ENCODE data around the gene CENPH.
A peak's percentile ranks its signal among the peaks of the same experiment; 100 is the strongest.
"Not testable (repeated sequence)": the region's sequence is repeated elsewhere in the genome, so short reads cannot be mapped to it uniquely, and the experiment has no call there.

The CENPH gene

DNA sequence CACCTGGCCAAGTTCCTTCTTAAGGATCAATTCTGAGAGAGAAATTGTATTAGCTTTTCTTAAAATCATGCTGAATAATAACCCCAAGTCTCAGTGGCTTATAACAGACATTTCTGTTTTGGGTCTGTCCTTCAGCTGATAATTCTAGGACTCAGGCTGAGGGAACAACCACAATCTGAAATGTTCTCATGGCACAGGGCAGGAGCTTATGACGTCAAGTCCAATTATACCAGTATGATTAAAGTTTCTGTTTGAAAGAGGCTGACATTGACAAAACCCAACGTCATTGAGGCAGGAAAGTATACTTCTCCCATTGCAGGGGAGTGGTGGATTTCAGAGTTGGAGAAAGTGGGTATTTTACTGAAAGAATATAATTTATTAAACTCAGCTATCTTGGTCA is 21.8 kb downstream of the CENPH start:
- DNase-seq (ENCODE audit: low spot score): no peak

DNA sequence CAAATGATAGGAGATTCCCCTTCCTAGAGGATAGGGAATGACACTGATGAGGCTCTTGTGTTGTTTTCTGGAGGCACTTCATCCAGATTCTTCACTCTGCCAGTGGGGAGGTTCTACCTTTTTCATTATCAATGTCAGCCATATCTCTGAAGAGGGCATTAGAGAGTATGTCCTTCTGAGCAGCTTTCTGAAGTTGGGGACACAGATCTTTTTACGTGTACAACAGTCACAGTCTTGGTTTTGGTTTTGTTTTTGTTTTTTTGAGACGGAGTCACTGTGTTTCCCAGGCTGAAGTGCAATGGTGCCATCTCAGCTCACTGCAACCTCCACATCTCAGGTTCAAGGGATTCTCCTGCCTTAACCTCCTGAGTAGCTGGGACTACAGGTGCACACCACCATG is 22.6 kb downstream of the CENPH start:
- no peak for DNase-seq (ENCODE audit: low spot score)

DNA sequence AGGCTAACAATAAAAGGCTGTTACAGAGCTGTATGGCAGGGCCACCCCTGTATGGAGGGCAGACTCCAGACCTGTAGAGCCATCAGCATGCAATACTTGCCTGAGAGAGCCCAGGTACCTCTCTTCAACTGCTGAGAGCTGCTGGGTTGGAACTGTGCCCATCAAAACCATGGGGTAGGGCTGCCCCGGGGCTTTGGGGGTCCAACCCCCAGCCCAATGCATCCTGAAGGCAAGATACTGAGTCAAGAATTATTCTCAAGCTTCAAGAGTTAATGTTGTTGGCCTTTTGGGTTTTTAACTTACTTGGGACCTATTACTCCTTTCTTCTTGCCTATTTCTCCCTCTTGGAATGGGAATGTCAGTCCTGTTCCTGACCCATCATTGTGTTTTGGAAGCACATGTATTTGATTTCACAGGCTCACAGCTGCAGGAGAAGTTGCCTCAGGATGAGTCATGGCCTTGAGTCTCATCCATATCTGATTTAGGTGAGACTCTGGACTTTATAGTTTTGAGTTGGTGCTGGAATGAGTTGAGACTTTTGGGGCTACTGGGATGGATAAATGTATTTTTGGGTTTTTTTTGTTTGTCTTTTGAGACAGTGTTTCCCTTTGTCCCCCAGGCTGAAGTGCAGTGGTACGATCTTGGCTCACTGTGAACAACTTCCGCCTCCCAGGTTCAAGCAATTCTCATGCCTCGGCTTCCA is 24.3 kb downstream of the CENPH start:
- DNase-seq (ENCODE audit: low spot score): no peak

DNA sequence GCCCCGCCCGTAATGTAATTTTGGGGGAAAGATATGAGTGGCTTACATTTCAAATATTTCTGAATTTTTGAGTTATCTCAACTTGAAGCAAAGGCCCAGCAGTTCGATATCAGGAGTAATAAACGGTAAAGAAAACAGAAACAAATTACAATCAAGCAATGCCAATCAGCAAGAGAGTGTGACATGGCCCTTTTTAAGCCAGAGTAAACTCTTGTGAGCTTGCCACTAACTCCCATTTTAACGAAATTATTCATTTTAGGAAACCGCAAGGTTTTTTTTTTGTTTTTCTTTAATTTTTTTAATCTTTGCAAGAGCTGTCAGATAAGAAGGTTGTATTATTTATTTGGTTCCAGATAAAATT is 27.7 kb downstream of the CENPH start:
- no peak for DNase-seq (ENCODE audit: low spot score)

DNA sequence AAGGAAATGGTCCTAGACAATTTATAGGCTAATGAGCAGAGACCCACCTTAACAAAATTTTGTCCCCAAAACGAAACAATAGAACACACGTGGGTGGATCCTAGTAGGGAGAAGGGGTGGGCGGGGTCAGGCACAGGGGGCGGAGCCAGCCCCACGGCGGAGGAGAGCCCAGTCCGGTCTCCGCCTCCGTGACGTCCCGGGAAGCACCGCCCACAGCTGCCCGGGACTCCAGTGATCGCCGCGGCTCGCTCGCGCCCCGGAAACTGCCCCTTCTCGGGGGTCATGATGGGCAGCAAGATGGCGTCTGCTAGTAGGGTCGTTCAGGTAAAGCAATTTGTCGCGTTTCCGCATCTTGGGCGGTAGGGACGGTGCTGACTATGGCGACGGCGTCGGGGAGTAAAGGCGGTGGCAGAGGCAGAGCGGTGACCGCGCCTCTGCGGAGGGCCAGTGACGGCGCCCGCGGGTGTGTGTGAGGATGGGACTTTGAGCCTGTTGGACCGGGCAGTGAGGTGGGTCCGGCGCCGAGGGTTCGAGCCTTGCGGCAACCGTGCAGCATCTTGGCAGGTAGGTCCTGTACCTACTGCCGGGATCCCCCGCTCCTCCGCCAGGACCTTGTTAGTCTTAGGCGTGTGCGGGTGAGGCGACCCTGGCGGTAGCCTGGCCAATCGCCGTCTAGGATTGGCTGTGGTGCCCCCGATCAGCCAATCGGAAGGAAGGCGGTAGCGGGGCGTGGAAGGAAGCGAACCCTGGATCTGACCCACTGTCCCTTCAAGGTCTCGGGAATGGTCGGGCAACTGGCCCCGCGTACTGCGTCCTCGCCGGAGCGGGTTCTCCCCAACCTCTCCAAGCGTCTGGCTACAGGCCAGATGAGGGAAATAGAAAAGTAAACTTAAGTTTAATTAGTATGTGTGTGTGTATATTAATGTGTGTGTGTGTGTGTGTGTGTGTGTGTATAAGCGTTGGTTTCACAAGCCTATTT is 28.5 kb downstream of the CENPH start:
- DNase-seq (ENCODE audit: low spot score): peak; percentile 98

DNA sequence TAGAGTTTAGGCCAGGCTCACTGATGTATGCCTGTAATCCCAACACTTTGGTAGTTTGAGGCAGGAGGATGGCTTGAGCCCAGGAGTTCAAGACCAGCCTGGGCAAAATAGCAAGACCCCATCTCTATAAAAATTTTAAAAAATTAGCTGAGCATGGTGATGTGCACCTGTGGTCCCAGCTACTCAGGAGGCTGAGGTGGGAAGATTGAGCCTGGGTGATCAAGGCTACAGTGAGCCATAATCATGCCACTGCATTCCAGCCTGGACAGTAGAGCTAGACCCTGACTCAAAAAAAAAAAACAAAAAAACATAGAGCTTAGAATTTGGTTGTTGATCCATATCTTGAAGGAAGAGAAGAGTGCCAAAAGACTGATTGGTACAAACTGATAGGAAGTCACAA is 30.6 kb downstream of the CENPH start:
- DNase-seq (ENCODE audit: low spot score): no peak

DNA sequence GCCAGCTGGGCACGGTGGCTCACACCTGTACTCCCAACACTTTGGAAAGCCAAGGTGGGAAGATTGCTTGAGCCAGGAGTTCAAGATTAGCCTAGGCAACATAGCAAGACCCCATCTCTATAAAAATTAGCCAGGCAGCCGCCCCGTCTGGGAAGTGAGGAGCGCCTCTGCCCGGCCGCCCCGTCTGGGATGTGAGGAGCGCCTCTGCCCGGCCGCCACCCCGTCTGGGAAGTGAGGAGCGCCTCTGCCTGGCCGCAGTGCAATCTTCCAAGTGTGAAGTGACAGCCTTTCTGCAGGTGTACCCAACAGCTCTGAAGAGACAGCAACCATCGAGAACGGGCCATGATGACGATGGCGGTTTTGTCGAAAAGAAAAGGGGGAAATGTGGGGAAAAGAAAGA is 31.0 kb downstream of the CENPH start:
- DNase-seq (ENCODE audit: low spot score): not testable (repeated sequence)

DNA sequence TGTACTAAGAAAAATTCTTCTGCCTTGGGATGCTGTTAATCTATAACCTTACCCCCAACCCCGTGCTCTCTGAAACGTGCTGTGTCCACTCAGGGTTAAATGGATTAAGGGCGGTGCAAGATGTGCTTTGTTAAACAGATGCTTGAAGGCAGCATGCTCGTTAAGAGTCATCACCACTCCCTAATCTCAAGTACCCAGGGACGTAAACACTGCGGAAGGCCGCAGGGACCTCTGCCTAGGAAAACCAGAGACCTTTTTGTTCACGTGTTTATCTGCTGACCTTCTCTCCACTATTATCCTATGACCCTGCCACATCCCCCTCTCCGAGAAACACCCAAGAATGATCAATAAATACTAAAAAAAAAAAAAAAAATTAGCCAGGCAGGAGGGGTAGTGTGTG is 31.4 kb downstream of the CENPH start:
- not testable (repeated sequence) for DNase-seq (ENCODE audit: low spot score)

DNA sequence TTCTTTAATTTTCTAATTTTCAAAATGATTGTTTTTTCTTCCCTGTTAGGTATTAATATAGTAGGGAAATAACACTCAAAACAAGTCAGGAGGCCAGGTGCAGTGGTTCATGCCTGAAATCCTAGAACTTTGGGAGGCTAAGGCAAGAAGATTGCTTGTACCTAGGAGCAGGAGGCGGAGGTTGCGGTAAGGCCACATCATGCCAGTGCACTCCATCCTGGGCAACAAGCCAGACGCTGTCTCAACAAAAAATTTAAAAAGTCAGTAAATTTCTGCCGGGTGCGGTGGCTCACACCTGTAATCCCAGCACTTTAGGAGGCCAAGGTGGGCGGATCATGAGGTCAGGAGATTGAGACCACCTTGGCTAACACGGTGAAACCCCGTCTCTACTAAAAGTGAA is 35.1 kb downstream of the CENPH start:
- no peak for DNase-seq (ENCODE audit: low spot score)

DNA sequence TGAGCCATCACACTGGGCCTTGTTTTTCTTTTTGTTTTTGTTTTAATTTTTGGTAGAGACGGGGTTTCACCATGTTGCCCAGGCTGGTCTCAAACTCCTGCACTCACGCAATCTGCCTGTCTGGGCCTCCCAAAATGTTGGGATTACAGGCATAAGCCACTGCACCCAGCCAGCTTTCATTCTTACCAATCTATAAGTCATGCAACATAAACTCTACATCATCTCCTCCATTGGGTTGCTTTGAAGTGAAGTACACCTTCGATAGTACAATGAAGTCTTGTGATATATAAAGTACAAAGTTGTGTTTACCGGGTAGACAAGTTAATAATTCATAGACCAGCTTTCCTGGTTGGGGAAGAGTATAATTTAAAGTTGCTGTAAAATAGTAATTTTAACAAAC is 36.5 kb downstream of the CENPH start:
- DNase-seq (ENCODE audit: low spot score): no peak

DNA sequence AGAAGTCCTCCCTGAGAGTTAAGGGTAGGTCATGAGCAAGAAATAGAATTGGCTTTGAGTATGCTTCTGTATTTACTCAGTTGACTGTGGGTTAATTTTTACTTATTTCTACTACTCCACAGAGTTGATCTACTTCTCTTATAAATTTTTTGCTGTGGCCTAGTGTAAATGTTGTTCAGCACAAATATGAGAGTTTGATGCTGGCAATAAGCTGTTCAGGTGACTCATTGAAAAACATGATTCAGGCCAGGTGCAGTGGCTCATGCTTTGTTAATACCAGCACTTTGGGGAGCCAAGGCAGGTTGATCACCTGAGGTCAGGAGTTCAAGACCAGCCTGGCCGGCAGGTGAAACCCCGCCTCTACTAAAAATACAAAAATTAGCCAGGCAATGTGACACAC is 40.8 kb downstream of the CENPH start:
- DNase-seq (ENCODE audit: low spot score): no peak

DNA sequence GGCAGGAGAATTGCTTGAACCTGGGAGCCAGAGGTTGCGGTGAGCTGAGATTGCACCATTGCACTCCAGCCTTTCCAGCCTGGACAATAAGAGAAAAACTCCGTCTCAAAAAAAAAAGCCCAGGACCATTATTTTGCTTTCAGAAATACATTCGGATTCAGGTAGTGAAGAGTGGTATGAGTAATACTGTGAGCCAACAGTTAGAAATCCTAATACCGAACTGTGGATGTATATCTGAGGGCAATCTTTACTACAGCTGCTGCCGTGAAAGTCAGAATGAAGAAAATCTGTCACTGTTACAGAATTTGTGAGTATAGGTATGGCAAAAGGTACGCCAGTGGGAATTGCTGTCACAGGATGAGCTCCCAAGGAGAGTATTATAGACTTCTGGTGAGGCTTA is 41.9 kb downstream of the CENPH start:
- no peak for DNase-seq (ENCODE audit: low spot score)

DNA sequence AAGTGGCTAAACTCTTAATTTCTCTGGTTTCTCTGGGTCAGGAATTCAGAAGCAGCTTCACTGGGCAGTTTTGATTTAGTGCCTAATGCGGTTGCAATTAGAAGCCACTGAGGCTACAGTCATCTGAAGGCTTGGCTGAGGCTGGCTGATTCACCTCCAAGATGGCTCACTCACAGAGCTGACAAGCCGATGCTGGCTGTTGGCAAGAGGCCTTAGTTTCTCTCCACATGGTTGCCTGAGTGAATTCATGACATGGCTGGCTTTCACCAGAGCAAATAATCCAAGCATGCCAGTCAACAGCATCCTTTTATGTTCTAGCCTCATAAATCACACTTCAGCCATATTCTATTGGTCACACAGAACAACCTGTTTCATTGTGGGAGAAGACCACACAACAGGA is 42.5 kb downstream of the CENPH start:
- DNase-seq (ENCODE audit: low spot score): no peak

DNA sequence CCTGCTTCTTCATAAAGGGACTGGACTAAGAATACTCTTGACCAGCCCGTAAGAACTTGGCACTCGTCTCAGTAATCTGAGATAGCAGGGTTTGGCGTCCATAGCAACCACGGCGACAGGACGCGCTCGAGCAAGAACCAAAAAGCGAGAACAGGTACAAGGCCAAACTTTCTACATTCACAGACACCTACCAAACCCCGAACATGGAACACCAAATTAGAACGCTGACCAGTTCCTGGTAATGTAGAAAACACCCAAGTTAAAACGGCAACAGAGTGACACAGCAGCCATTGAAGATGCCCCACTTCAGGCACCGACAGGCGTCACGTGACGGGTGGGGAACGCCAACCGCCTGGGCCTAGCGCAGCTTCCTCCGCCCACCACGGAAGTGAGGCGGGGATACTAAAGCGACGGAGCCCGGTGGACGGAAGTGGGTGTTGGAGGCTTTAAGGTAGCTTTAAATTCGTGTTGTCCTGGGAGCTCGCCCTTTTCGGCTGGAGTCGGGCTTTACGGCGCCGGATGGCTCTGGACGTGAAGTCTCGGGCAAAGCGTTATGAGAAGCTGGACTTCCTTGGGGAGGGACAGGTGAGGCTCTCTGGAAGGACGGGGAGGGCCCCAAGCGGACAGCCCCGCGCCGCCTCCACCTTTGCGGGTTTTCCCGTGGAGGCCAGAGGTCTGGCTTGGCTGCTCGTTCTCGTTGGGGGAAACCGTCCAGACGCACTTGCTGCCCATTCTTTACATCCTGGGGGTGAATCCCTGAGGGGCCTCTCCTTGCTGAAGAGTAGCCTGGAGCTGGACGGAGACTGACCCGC is 45.3 kb downstream of the CENPH start, which contains the start of gene CDK7:
TSS of gene CDK7 (plus strand) at position 430 of the 812 bp plus-strand sequence. CDS start at position 520, 90 bp downstream.
- DNase-seq (ENCODE audit: low spot score): peak; percentile 95

DNA sequence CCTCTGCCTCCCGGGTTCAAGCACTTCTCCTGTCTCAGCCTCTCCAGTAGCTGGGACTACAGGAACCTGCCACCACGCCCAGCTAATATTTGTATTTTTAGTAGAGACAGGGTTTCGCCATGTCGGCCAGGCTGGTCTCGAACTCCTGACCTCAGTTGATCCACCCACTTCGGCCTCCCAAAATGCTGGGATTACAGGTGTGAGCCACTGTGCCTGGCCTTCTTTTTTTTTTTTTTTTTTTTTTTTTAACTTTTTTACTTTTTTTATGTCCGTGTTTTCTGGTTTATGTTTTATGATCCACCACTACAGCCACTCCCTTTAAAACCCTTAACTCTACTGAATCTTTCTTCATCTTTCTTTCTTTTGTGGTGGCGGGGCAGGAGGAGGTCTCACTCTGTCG is 47.4 kb downstream of the CENPH start:
- not testable (repeated sequence) for DNase-seq (ENCODE audit: low spot score)

DNA sequence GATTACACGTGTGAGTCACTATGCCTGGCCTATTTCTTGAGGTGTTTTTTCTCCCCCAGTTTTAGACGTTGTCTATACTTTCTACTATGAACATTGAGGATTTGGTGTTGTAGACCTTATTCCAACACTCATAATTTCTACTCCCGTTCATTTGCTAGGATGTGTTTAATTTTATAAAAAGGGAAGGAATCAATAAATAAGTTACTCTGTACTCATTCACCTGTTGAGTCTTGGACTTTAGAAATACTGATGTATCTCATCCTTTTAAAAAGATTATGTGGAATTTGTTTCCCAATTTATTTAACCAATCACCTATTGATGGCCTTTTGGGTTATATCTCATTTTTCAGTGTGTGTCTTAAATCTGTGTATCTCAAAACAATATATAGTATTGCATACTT is 48.5 kb downstream of the CENPH start:
- DNase-seq (ENCODE audit: low spot score): no peak

DNA sequence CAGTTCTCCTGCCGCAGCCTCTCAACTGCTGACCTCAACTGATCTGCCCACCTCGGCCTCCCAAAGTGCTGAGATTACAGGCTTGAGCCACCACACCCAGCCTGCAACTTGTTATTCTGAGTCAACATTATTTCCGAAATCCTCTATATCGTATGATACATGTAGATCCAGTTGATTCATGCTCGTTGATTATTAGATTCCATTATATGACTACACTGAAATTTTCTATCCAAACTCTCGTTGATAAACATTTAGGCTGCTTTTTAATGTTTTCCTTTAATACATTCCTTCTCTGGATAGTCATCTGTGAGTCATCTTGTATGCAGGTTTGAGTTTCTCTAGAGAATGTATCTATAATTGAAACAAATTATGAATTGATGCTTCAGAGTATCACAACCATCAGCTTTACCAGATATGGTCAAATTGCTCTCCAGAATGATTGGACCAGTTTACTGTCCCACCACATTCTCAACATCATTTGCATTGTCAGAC is 49.4 kb downstream of the CENPH start:
- no peak for DNase-seq (ENCODE audit: low spot score)

DNA sequence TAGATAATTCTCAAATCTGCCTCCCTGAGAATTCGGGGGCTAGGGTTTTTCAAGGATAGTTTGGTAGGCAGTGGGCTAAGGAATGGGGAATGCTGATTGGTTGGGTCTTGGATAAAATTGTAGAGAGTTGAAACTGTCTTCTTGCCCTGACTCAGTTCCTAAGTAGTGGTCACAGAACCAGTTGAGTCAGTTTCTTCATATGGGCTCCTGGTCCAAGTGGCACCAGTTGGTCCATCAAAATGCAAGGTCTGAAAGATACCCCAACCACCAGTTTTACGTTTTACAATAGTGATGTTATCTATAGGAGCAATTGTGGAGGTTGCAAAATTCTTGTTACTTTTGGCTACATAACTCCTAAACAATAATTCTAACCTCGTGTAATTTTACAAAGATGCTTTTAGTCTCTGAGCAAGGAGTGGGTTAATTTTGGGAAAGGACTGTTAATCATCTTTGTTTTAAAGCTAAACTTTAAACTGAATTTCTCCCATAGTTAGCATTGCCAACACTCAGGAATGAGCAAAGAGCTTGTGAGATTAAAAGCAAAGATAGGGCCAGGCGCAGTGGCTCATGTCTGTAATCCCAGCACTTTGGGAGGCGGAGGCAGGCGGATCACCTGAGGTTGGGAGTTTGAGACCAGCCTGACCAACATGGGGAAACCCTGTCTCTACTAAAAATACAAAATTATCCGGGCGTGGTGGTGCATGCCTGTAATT is 53.0 kb downstream of the CENPH start:
- DNase-seq (ENCODE audit: low spot score): no peak

DNA sequence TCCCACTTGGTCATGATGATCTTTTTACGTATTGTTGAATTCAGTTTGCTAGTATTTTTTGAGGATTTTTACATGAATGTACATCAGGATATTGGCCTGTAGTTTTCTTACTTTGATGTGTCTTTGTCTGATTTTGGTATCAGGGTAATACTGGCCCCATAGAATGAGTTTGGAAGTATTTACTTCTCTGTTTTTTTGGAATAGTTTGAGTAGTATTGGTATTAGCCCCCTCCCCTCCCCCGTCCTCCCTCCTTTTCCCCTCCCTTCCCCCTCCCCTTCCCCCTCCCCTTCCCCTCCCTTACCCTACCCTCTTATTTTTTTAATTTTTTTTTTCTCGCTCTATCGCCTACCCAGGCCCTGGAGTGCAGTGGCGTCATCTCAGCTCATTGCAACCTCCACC is 55.6 kb downstream of the CENPH start:
- DNase-seq (ENCODE audit: low spot score): no peak

DNA sequence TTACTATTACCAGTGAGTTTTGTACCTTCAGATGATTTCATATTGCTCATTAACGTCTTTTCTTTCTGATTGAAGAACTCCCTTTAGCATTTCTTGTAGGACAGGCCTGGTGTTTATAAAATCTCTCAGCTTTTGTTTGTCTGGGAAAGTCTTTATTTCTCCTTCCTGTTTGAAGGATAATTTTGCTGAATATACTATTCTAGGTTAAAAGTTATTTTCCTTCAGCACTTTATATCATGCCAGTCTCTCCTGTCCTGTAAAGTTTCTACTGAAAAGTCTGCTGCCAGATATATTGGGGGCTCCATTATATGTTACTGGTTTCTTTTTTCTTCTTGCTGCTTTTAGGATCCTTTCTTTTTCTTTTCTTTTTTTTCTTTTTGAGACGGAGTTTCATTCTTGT is 58.6 kb downstream of the CENPH start:
- DNase-seq (ENCODE audit: low spot score): no peak

DNA sequence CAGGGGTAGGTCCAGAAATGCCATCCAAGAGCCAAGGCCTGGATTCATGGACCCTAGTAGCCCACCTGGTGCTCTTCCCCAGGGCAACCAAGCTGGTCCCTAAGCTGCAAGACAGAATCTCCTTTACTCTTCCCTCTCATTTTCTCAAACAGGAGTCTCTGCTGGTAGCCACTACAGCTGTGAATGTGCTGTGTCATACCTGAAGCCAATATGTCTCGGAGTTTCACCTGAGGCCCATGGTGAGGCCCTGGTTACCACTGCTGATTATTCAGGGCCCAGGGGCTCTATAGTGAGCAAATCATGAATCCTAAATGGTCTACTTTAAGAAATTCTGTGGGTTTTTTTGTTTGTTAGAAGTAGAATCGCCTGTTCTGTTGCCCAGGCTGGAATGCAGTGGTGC is 61.2 kb downstream of the CENPH start:
- no peak for DNase-seq (ENCODE audit: low spot score)

DNA sequence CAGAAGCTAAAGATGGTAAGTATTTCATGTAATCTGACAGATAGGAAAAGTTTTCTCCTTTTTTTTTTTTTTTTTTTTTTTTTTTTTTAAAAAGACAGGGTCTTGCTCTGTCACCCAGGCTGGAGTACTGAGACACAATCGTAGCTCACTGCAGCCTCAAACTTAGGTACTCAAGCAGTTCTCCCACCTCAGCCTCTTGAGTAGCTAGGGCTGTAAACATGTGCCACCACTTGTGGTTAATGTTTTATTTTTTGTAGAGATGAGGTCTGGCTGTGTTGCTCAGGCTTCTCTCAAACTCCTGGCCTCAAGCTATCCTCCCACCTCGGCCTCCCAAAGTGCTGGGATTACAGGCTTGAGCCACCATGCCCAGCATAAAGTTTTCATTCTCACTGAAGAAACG is 63.1 kb downstream of the CENPH start:
- DNase-seq (ENCODE audit: low spot score): no peak
